Breast epithelium (tissue), 4 donors: ENCODE measurements around the gene CADM1. TPM values are rescaled to one million over a fixed set of nuclear protein-coding genes. Genes with fewer than 3 reads are reported as not detected.

Source experiments
- DNase-seq, 2 donors: peaks; one replicate each; pipeline ENCODE4 v3.0.0-alpha.2; 2019; ENCODE audit warnings: low spot score in 2 of 2
- H3K27ac ChIP-seq, 2 donors: fragments of 200-600 bp; sonication (generic) in 1 of 2; one replicate each; pipeline ENCODE4 v1.5.1; 2016 to 2019; ENCODE audit warnings: mild to moderate bottlenecking in 1 of 2
- H3K27me3 ChIP-seq, 2 donors: fragments of 200-600 bp; sonication (generic) in 1 of 2; one replicate each; pipeline versions ENCODE4 v1.5.1 to v1.6.0; 2017 to 2019; ENCODE audit warnings: control low read depth in 1 of 2, mild to moderate bottlenecking in 1 of 2
- H3K36me3 ChIP-seq: fragments of 200-600 bp; one replicate; pipeline ENCODE4 v1.5.1; 2019
- H3K4me1 ChIP-seq, 2 donors: fragments of 200-600 bp; sonication (generic); one replicate each; pipeline ENCODE4 v1.5.1; 2016 to 2019; ENCODE audit warnings: control low read depth in 1 of 2
- H3K4me3 ChIP-seq, 3 donors: fragments of 200-600 bp; sonication (generic); 1 replicate in 2 of 3; 2 replicates in 1 of 3; pipeline ENCODE4 v1.5.1; 2016 to 2019; ENCODE audit warnings: mild to moderate bottlenecking in 3 of 3, moderate library complexity in 2 of 3
- H3K9me3 ChIP-seq, 2 donors: fragments of 200-600 bp; sonication (generic) in 1 of 2; one replicate each; pipeline ENCODE4 v1.5.1; 2016 to 2019; ENCODE audit warnings: control low read depth in 1 of 2
- POLR2A ChIP-seq: fragments of 450-650 bp; IDR thresholded peaks from one replicate; pipeline ENCODE4 v1.6.1; 2016; ENCODE audit warnings: antibody characterized with exemption, mild to moderate bottlenecking, moderate library complexity
- POLR2AphosphoS5 ChIP-seq, 3 donors: sonication (generic); formaldehyde crosslinking; IDR thresholded peaks; one replicate each; pipeline ENCODE4 v1.6.1; 2017; ENCODE audit warnings: antibody characterized with exemption in 3 of 3
- intact Hi-C: fragments of 100-400 bp; cut with DNase I; formaldehyde crosslinking; loops from one replicate; pipeline ENCODE4 v1.15.1; 2023; ENCODE audit warnings: low total_unique reads
- total RNA-seq, 3 donors: library from RNA; depleted of rRNA; stranded (reverse); fragments of >200 nt; gene quantifications; one replicate each; pipeline ENCODE4 v1.1.0, GENCODE V29; 2016
- TF ChIP-seq, protein P1 (sequence below), 3 donors: fragments of 450-650 bp; IDR thresholded peaks; one replicate each; pipeline ENCODE4 v1.5.1; 2016 to 2017; ENCODE audit warnings: antibody characterized with exemption in 3 of 3, mild to moderate bottlenecking in 3 of 3, moderate library complexity in 3 of 3

Gene CADM1
- total RNA-seq, 3 donors from 2014 or later = 5.3 to 48.4 (median 33.1) TPM

DNA sequence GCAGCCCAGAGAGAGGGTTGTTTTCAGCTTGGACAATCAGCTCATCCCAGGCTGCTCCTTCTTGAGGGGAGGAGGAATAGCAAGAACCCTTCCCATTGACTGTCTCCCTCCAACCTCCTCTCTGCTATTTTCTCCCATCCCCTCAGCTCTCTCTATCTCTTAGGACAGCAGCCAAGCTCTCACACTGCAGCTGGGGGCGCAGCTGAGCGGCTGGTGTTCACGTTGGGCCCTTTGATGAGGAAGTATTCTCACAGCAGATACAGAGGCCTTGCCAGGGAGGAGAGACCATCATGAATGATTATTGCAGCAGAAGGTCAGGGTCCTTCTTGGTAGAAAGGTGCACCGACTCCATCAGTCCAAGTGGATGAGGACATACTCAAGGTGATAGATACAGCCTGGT is 26.5 kb upstream of the CADM1 start:
- no peak for DNase-seq
- Histone ChIP-seq H3K27ac (no peak overlapping the region), H3K36me3 (no peaks in the 10 kb centered on the region), H3K4me1 (no peaks in the 10 kb centered on the region), H3K27me3 (no peaks in the 10 kb centered on the region), H3K4me3 (no peak overlapping the region), H3K9me3 (no peaks in the 10 kb centered on the region)
- intact Hi-C loops = no loop called here
- no peak for TF ChIP-seq POLR2A
- TF ChIP-seq POLR2AphosphoS5 (IDR thresholded peaks at IDR 0.05) = no peak
- TF ChIP-seq, protein P1, sequence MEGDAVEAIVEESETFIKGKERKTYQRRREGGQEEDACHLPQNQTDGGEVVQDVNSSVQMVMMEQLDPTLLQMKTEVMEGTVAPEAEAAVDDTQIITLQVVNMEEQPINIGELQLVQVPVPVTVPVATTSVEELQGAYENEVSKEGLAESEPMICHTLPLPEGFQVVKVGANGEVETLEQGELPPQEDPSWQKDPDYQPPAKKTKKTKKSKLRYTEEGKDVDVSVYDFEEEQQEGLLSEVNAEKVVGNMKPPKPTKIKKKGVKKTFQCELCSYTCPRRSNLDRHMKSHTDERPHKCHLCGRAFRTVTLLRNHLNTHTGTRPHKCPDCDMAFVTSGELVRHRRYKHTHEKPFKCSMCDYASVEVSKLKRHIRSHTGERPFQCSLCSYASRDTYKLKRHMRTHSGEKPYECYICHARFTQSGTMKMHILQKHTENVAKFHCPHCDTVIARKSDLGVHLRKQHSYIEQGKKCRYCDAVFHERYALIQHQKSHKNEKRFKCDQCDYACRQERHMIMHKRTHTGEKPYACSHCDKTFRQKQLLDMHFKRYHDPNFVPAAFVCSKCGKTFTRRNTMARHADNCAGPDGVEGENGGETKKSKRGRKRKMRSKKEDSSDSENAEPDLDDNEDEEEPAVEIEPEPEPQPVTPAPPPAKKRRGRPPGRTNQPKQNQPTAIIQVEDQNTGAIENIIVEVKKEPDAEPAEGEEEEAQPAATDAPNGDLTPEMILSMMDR (IDR thresholded peaks at IDR 0.05) = no peak

DNA sequence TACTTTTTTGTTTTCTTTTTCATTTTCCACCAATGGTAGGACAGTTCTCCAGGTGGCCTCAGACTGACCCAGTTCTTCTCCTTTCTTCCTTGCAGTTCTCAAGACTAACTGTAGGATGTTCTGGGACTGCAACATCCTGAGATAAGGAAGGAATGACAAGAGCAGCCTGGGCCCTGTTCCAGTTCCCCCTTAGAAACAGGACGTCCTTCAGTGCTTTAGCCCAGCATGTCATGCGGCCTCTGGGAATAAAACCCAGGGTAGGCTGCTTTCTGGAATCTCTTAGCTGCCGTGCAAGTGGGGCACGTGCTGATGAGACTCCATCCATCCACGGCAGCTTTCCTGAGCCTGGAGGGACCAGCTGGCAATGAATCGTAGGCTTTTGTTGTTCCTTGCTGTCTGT is 24.0 kb upstream of the CADM1 start:
- no peak overlapping the region for H3K4me3 ChIP-seq
- no peaks in the 10 kb centered on the region for H3K36me3 ChIP-seq
- H3K4me1 ChIP-seq = no peaks in the 10 kb centered on the region
- intact Hi-C loops = no loop called here
- no peaks in the 10 kb centered on the region for H3K27me3 ChIP-seq
- DNase-seq = no peak
- TF ChIP-seq POLR2A (no peak), POLR2AphosphoS5 (IDR thresholded peaks at IDR 0.05) (no peak)
- TF ChIP-seq, protein P1 (IDR thresholded peaks at IDR 0.05) = no peak
- no peaks in the 10 kb centered on the region for H3K9me3 ChIP-seq
- peak overlapping the region; percentile 32 to 34 for H3K27ac ChIP-seq

- intact Hi-C loops = no loop called here
- Histone ChIP-seq H3K36me3 (no peaks in the 10 kb centered on the region), H3K27ac (peak overlapping the region in 1 of 2 donors; percentile 34), H3K4me1 (no peaks in the 10 kb centered on the region), H3K27me3 (no peaks in the 10 kb centered on the region), H3K4me3 (no peak overlapping the region), H3K9me3 (no peaks in the 10 kb centered on the region)
- DNase-seq = peak in 1 of 2 donors; percentile 58
- TF ChIP-seq POLR2A = no peak
- TF ChIP-seq POLR2AphosphoS5 (IDR thresholded peaks at IDR 0.05) = peak in 1 of 3 donors; percentile 36
Measured at GRCh38 chr11:115527534-115528125, 23.4 kb upstream of the CADM1 start.

DNA sequence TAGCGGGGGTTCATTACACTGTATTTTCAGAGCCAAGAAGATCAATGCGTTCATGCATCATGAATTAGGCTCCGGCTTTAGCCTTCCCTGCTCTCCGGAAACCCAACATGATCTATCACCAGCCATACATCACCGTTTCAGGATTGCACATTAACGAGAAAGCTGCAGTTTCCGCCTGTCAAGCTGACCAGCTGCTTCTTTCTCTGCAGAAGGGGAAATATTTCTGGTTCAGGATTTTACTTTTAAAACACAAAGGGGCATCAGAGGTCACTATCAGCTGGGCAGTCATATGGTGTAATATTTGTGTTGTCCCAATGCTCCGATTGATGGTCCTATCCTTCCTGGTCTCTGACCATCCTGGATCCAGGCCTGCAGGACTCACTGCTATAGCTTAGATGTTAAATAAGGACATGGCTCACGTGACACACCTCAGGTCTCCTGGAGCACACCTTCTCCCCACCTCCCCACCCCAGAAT is 21.4 kb upstream of the CADM1 start:
- intact Hi-C loops = no loop called here
- TF ChIP-seq POLR2A (no peak), POLR2AphosphoS5 (IDR thresholded peaks at IDR 0.05) (no peak)
- TF ChIP-seq, protein P1 (IDR thresholded peaks at IDR 0.05) = no peak
- DNase-seq = no peak
- Histone ChIP-seq H3K27me3 (no peaks in the 10 kb centered on the region), H3K27ac (no peak overlapping the region), H3K9me3 (no peaks in the 10 kb centered on the region), H3K4me3 (no peak overlapping the region), H3K4me1 (no peaks in the 10 kb centered on the region), H3K36me3 (no peaks in the 10 kb centered on the region)

- Histone ChIP-seq H3K9me3 (no peaks in the 10 kb centered on the region), H3K27ac (no peak overlapping the region), H3K4me3 (no peak overlapping the region), H3K4me1 (no peaks in the 10 kb centered on the region), H3K36me3 (no peaks in the 10 kb centered on the region), H3K27me3 (no peaks in the 10 kb centered on the region)
- DNase-seq = no peak
- intact Hi-C loops = no loop called here
- no peak for TF ChIP-seq POLR2A
- TF ChIP-seq, protein P1 (IDR thresholded peaks at IDR 0.05) = no peak
- TF ChIP-seq POLR2AphosphoS5 (IDR thresholded peaks at IDR 0.05) = no peak
Measured at GRCh38 chr11:115524572-115524971, 20.4 kb upstream of the CADM1 start.
